ENCODE data around the gene CRIP3. TPM values are rescaled to one million over a fixed set of nuclear protein-coding genes. Genes with fewer than 3 reads are reported as not detected.

The CRIP3 gene
- total RNA-seq, 2 donors from 2014 or later: 1.5 TPM; not detected in 1

DNA sequence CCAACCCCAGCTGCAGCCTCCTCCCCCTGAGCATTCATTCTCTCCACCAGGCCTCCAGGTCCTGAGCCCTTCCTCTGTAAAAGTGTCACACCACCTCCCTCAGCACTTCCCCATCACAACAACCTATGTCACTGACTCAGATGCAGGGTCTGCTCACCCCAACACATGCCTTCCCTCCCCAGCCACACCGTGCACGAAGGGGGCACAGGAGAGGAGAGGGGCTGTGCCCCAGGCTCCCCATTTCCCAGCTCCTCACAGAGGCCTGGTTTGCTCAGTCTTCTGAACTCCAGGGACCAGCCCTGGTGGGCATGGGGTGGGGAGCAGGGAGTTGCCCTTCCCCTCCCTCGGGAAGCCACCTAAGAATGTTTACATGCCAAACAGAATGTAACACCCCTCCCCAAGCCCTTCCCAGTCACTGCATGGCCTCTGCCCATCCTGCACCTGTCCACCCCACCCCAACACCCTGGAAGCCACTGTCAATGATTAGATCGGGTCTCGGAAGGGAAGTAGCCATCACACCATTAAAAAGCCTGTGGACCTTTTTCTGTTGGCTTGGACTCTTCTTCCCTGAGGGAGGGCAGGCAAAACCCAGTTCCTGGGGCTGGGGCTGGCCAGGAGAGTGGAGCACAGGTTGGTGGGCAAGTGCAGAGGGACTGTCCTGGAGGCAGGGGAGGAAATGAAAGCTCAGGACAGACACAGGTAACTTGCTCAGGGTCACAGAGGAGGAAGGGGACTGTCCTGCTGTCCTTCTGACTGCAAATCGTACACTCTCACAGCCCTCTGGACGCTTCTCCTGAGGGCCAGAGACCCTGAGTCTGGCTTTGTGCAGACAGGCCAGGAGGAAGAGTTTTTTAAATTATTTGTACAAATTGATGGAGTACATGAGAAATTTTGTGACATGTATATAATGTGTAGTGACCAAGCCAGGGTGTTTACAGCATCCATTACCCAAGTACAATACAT is 20.6 kb downstream of the CRIP3 start:
- Histone ChIP-seq H3K9me3 (no peaks in the 10 kb centered on the region), H3K4me3 (no peak overlapping the region), H3K4me1 (no peaks in the 10 kb centered on the region), H3K27me3 (no peaks in the 10 kb centered on the region), H3K36me3 (no peaks in the 10 kb centered on the region), H3K27ac (no peak overlapping the region)
- TF ChIP-seq CTCF (IDR thresholded peaks at IDR 0.05): no peak
- no peak for DNase-seq (ENCODE audit: low spot score)

- TF ChIP-seq CTCF (IDR thresholded peaks at IDR 0.05): no peak
- no peaks in the 10 kb centered on the region for H3K9me3 ChIP-seq
- no peak overlapping the region for H3K4me3 ChIP-seq
- H3K4me1 ChIP-seq: no peaks in the 10 kb centered on the region
- H3K27ac ChIP-seq: no peak overlapping the region
- no peaks in the 10 kb centered on the region for H3K36me3 ChIP-seq
- no peak for DNase-seq (ENCODE audit: low spot score)
- H3K27me3 ChIP-seq: no peaks in the 10 kb centered on the region
These were observed 21.5 kb downstream of the CRIP3 start for GRCh38 chr6:43286980-43287716.

- Histone ChIP-seq H3K4me1 (no peaks in the 10 kb centered on the region), H3K4me3 (no peak overlapping the region), H3K9me3 (no peaks in the 10 kb centered on the region), H3K36me3 (no peaks in the 10 kb centered on the region), H3K27me3 (no peaks in the 10 kb centered on the region), H3K27ac (no peak overlapping the region)
- no peak for TF ChIP-seq CTCF (IDR thresholded peaks at IDR 0.05)
- no peak for DNase-seq (ENCODE audit: low spot score)
These were observed 22.1 kb downstream of the CRIP3 start for GRCh38 chr6:43286456-43286979.

DNA sequence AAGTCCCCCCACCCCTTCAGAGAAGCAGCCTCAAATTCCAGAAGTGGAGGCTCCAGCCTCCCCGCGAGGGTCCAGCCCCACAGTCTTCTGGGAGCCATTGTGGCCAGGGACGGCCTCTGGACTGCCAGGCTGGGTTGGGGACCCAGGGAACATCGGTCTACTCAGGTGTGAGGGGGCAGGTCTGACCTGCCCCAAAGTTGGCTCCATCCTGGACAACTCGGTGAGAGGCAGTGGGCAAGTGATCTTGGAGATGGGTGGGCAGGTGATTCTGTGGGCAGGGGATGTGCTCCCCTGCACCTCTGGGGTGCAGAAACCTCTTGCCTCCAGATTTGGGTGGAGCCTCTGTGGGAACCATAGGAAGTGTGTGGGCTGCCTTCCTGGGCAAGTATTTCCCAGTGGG is 22.8 kb downstream of the CRIP3 start:
- H3K4me1 ChIP-seq: no peaks in the 10 kb centered on the region
- no peaks in the 10 kb centered on the region for H3K27me3 ChIP-seq
- no peaks in the 10 kb centered on the region for H3K9me3 ChIP-seq
- DNase-seq (ENCODE audit: low spot score): no peak
- H3K36me3 ChIP-seq: no peaks in the 10 kb centered on the region
- TF ChIP-seq CTCF (IDR thresholded peaks at IDR 0.05): no peak
- no peak overlapping the region for H3K4me3 ChIP-seq
- H3K27ac ChIP-seq: no peak overlapping the region

DNA sequence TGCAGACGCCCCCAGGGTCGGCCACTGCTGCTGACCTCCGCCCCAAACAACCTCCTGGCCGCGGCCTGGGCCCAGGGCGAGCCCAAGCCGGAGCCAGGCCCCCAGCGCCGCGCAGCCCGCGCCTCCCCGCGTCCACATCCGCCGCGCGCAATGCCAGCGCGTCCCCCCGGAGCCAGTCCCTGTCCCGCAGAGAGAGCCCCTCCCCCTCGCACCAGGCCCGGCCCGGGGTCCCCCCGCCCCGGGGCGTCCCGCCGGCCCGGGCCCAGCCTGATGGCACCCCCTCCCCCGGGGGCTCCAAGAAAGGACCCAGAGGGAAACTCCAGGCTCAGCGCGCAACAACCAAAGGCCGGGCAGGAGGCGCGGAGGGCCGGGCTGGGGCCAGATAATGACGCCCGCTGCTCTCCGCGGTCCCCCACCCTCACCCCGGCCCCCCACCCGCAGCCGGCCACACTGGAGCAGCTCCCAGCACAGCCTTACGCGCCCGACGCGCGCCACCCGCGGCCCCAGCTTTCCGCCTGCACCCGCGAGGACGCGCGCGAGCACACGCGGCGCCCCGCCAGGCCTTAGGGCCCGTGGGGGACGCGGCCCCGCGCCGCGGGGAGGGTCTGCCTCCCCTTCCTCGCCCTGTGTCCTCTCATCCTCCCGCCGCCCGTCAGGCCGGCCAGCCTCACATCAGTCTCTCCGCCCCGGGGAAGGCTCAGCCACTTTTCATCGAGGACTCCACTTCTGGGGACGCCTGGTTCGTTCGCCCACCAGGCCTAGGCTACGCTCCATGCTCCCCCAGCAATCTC is 23.4 kb downstream of the CRIP3 start:
- DNase-seq (ENCODE audit: low spot score): no peak
- Histone ChIP-seq H3K36me3 (no peaks in the 10 kb centered on the region), H3K27ac (no peak overlapping the region), H3K4me3 (peak overlapping the region in 1 of 2 donors; percentile 40), H3K4me1 (no peaks in the 10 kb centered on the region), H3K9me3 (no peaks in the 10 kb centered on the region), H3K27me3 (no peaks in the 10 kb centered on the region)
- no peak for TF ChIP-seq CTCF (IDR thresholded peaks at IDR 0.05)

Measured in right atrium auricular region (tissue), 2 donors.